ENCODE results near the gene LRRC4C.

Gene LRRC4C

DNA sequence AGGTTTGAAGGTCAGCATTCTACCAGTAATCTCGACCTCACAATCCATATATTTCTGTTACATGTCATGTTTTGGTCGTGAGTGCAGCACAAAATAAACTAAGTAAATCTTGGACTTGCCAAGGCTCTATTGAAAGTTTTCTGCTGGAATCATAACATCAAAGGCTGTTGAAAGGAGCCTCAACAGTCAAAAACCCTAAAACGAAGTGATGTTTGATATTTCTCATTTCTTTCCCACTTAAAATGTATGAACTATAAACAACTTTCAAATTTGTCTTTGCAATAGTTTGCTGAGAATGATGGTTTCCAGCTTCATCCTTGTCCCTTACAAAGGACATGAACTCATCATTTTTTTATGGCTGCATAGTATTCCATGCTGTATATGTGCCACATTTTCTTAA lies 1118.5 kb downstream of the LRRC4C start:
- TF ChIP-seq POLR2A (IDR thresholded peaks at IDR 0.05; ENCODE audit: low read length), result no peak
- TF ChIP-seq GATA1 (IDR thresholded peaks at IDR 0.05; ENCODE audit: low read depth, low read length), result no peak
- DNase-seq, result no peak

- no peak for DNase-seq
- TF ChIP-seq POLR2A (IDR thresholded peaks at IDR 0.05; ENCODE audit: low read length) (no peak), GATA1 (IDR thresholded peaks at IDR 0.05; ENCODE audit: low read depth, low read length) (no peak)
Measured at GRCh38 chr11:40338739-40339138, 1120.7 kb downstream of the LRRC4C start.

- DNase-seq, result no peak
- no peak for TF ChIP-seq GATA1 (IDR thresholded peaks at IDR 0.05; ENCODE audit: low read depth, low read length)
- no peak for TF ChIP-seq POLR2A (IDR thresholded peaks at IDR 0.05; ENCODE audit: low read length)
Measured at GRCh38 chr11:40338062-40338461, 1121.4 kb downstream of the LRRC4C start.

DNA sequence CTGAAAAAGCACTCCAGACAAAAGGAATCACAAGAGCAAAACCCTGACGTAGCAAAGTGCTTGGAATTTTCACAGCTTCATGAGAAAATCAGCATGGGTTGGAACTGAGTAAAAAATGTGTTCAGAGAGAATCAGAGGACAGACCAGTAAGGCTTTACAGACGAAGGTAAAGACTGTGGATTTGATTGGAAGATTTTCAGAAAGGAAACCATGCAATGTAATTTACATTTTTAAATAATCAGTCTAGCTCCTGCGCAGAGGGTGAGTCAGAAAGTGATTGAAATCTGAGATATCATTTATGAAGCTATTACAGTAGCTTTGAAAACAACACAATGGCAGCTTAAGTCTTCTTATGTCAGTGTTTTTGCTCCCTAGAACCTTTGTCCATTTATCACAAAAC lies 1122.3 kb downstream of the LRRC4C start:
- TF ChIP-seq POLR2A (IDR thresholded peaks at IDR 0.05; ENCODE audit: low read length) (no peak), GATA1 (IDR thresholded peaks at IDR 0.05; ENCODE audit: low read depth, low read length) (no peak)
- DNase-seq, result no peak

- no peak for DNase-seq
- TF ChIP-seq POLR2A (IDR thresholded peaks at IDR 0.05; ENCODE audit: low read length) (no peak), GATA1 (IDR thresholded peaks at IDR 0.05; ENCODE audit: low read depth, low read length) (no peak)
Measured at GRCh38 chr11:40328890-40329614, 1130.4 kb downstream of the LRRC4C start.

GRCh38 chr11:40323241-40323640 lies 1136.2 kb downstream of the LRRC4C start:
- no peak for TF ChIP-seq POLR2A (IDR thresholded peaks at IDR 0.05; ENCODE audit: low read length)
- no peak for TF ChIP-seq GATA1 (IDR thresholded peaks at IDR 0.05; ENCODE audit: low read depth, low read length)
- DNase-seq, result no peak

GRCh38 chr11:40321537-40321936 lies 1137.9 kb downstream of the LRRC4C start:
- no peak for DNase-seq
- TF ChIP-seq POLR2A (IDR thresholded peaks at IDR 0.05; ENCODE audit: low read length) (no peak), GATA1 (IDR thresholded peaks at IDR 0.05; ENCODE audit: low read depth, low read length) (no peak)

GRCh38 chr11:40316171-40316570 lies 1143.3 kb downstream of the LRRC4C start:
- DNase-seq, result no peak
- TF ChIP-seq POLR2A (IDR thresholded peaks at IDR 0.05; ENCODE audit: low read length) (no peak), GATA1 (IDR thresholded peaks at IDR 0.05; ENCODE audit: low read depth, low read length) (no peak)

- no peak for TF ChIP-seq POLR2A (IDR thresholded peaks at IDR 0.05; ENCODE audit: low read length)
- TF ChIP-seq GATA1 (IDR thresholded peaks at IDR 0.05; ENCODE audit: low read depth, low read length), result no peak
- DNase-seq, result no peak
Measured at GRCh38 chr11:40315122-40315521, 1144.3 kb downstream of the LRRC4C start.

- TF ChIP-seq GATA1 (IDR thresholded peaks at IDR 0.05; ENCODE audit: low read depth, low read length) (no peak), POLR2A (IDR thresholded peaks at IDR 0.05; ENCODE audit: low read length) (no peak)
- DNase-seq, result no peak
Measured at GRCh38 chr11:40314327-40314726, 1145.1 kb downstream of the LRRC4C start.

DNA sequence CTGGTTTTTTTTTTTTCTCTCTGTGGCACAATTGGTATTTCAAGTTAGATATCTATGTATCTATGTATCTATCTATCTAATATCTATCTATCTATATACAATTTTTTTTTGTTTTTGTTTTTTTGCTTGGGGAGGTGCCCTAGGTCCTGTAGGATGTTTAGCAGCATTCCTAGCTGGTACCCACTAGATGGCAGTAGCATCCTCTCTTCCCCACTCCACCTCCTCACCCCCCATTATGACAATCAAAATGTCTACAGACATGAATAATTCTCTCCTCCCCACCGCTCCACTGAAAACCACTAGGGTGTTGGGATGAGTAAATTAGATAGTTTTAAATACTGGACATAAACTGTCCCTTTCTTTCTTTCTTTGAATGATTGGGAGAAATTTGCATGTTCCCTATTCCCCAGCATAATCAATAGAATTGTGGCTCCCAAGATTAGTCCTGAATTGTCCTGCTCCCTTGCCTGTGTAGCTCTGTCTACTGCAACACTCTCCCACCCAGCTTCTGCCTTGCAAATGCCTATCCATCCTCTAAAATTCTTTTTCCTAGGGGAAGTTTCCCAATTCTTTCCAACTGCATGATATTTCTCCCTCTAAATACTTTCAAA lies 1152.4 kb downstream of the LRRC4C start:
- DNase-seq, result peak; percentile 15 to 37
- TF ChIP-seq GATA1 (IDR thresholded peaks at IDR 0.05; ENCODE audit: low read depth, low read length), result no peak
- no peak for TF ChIP-seq POLR2A (IDR thresholded peaks at IDR 0.05; ENCODE audit: low read length)

DNA sequence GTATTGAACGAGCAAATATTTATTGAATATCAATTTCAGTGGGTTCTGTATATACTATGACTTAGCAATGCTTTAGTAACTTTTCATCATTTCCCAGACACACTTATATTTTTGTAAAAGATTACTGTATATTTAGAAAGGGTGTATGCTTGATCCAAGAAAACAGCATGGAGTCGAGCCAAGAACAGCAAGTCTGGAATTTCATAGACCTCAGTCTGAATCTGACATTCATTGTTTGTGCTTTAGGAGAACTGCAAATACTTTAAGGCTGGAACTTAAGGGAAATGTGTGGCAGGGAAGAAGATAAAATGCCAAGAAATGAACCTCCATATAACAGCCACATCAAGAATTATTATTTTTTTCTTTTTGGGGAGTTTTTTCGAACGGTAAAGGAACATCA lies 1156.8 kb downstream of the LRRC4C start:
- TF ChIP-seq POLR2A (IDR thresholded peaks at IDR 0.05; ENCODE audit: low read length) (no peak), GATA1 (IDR thresholded peaks at IDR 0.05; ENCODE audit: low read depth, low read length) (no peak)
- no peak for DNase-seq

DNA sequence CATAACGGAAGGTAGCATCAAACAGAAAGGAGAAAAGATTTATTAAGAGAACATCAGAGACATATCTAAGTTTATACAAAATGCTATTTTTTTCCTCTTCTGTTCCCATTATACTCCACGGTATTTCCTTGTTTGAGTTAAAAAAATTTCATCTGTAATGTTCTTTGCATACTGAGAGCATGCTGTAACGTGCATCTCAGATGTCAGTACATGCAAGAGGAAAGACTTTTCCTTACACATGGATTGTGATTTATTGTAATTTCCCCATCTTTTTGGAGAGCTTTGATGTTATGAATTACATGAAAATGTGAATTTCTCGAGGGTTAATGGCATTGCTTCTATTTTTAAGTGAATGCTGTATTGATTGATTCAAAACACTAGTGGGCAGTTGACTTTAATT lies 1164.0 kb downstream of the LRRC4C start:
- no peak for DNase-seq
- TF ChIP-seq GATA1 (IDR thresholded peaks at IDR 0.05; ENCODE audit: low read depth, low read length) (no peak), POLR2A (IDR thresholded peaks at IDR 0.05; ENCODE audit: low read length) (no peak)

- no peak for DNase-seq
- TF ChIP-seq GATA1 (IDR thresholded peaks at IDR 0.05; ENCODE audit: low read depth, low read length) (no peak), POLR2A (IDR thresholded peaks at IDR 0.05; ENCODE audit: low read length) (no peak)
Measured at GRCh38 chr11:40294741-40295140, 1164.7 kb downstream of the LRRC4C start.

DNA sequence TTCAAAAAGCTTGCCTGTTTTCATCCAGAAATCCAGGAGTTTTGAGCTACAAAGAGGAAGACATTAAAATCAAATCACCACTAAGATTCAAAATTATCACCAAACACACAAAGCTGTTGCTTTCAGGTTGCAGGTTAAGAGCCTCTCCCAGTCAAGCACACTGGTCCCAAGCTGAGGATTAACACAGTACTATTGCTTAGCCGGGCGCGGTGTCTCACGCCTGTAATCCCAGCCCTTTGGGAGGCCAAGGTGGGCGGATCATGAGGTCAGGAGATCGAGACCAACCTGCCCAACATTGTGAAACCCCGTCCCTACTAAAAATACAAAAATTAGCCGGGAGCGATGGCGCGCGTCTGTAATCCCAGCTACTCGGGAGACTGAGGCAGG lies 1165.1 kb downstream of the LRRC4C start:
- TF ChIP-seq POLR2A (IDR thresholded peaks at IDR 0.05; ENCODE audit: low read length), result no peak
- TF ChIP-seq GATA1 (IDR thresholded peaks at IDR 0.05; ENCODE audit: low read depth, low read length), result no peak
- DNase-seq, result no peak
